ENCODE results near the gene ADARB1. TPM values are rescaled to one million over a fixed set of nuclear protein-coding genes. Genes with fewer than 3 reads are reported as not detected.

Gene ADARB1
- total and polyA plus RNA-seq, 12 donors: 7.2 to 21.6 (median 16.1) TPM

Other genes with a start within 250 kb of the ADARB1 start
- gene PTTG1IP, start 200.9 kb upstream of the ADARB1 start, total RNA-seq: 100 to 1,000 TPM; 114 to 467 (median 222) TPM
- 100 to 1,000 TPM; 110 to 138 (median 118) TPM for gene PTTG1IP, start 200.9 kb upstream of the ADARB1 start, polyA plus RNA-seq
- gene ITGB2, start 153.7 kb upstream of the ADARB1 start, total RNA-seq: 100 to 1,000 TPM in 4 of 9 donors, 10 to 100 TPM in 4, 1 to 10 TPM in 1; 6.3 to 212 (median 96.7) TPM
- gene ITGB2, start 153.7 kb upstream of the ADARB1 start, polyA plus RNA-seq: 100 to 1,000 TPM in 2 of 3 donors, 10 to 100 TPM in 1; 10.9 to 249 (median 101) TPM
- gene SLX9, start 134.6 kb upstream of the ADARB1 start, total RNA-seq: 10 to 100 TPM; 11.1 to 45.3 (median 25.3) TPM
- 10 to 100 TPM; 13.1 to 22.8 (median 21.4) TPM for gene SLX9, start 134.6 kb upstream of the ADARB1 start, polyA plus RNA-seq
- gene POFUT2, start 213.3 kb downstream of the ADARB1 start, total RNA-seq: 10 to 100 TPM; 13.1 to 41.1 (median 31.8) TPM
- 10 to 100 TPM; 33.2 to 68.9 (median 47.6) TPM for gene POFUT2, start 213.3 kb downstream of the ADARB1 start, polyA plus RNA-seq